H9 (cell line): Measurements from ENCODE around the gene PANK2. TPM values are rescaled to one million over a fixed set of nuclear protein-coding genes. Genes with fewer than 3 reads are reported as not detected.

Experiments
- DNase-seq: peaks from one replicate; pipeline ENCODE4 v3.0.0-alpha.2; 2017
- H2AFZ ChIP-seq: one replicate; pipeline ENCODE4 v1.6.1; 2013; ENCODE audit warnings: mild to moderate bottlenecking, low read length, control low read depth, moderate library complexity
- H2AK5ac ChIP-seq: 2 replicates; pipeline ENCODE4 v1.6.1; 2013; ENCODE audit warnings: low read length, control low read depth, mixed read lengths; ENCODE audit not compliant: insufficient read length
- H2BK120ac ChIP-seq: one replicate; pipeline ENCODE4 v1.6.1; 2013; ENCODE audit warnings: low read depth, mild to moderate bottlenecking, low read length, control low read depth, inconsistent platforms; ENCODE audit not compliant: poor library complexity, severe bottlenecking
- H2BK12ac ChIP-seq: 2 replicates; pipeline ENCODE4 v1.6.1; 2013; ENCODE audit warnings: low read length, control low read depth, mixed read lengths, low read depth; ENCODE audit not compliant: insufficient read length
- H2BK15ac ChIP-seq: 2 replicates; pipeline ENCODE4 v1.6.1; 2013; ENCODE audit warnings: low read depth, low read length, control low read depth
- H2BK20ac ChIP-seq: one replicate; pipeline ENCODE4 v1.6.1; 2013; ENCODE audit warnings: low read depth, mild to moderate bottlenecking, low read length, control low read depth, inconsistent platforms; ENCODE audit not compliant: poor library complexity, severe bottlenecking
- H2BK5ac ChIP-seq: 2 replicates; pipeline ENCODE4 v1.6.1; 2013; ENCODE audit warnings: low read length, control low read depth, mixed read lengths; ENCODE audit not compliant: insufficient read length
- H3K14ac ChIP-seq: 2 replicates; pipeline ENCODE4 v1.6.1; 2013; ENCODE audit warnings: low read length, control low read depth; ENCODE audit not compliant: insufficient read depth
- H3K18ac ChIP-seq: 2 replicates; pipeline ENCODE4 v1.6.1; 2013; ENCODE audit warnings: low read depth, mild to moderate bottlenecking, mixed read lengths, low read length, control low read depth; ENCODE audit not compliant: insufficient read length
- H3K23ac ChIP-seq: 2 replicates; pipeline ENCODE4 v1.6.1; 2013; ENCODE audit warnings: low read length, control low read depth, mixed read lengths, low read depth; ENCODE audit not compliant: insufficient read length
- H3K23me2 ChIP-seq: 2 replicates; pipeline ENCODE4 v1.6.1; 2013; ENCODE audit warnings: low read depth, mild to moderate bottlenecking, mixed read lengths, low read length, control low read depth; ENCODE audit not compliant: insufficient read length, poor library complexity, severe bottlenecking
- H3K27ac ChIP-seq: 2 replicates; pipeline ENCODE4 v1.5.1; 2013; ENCODE audit warnings: low read length, control low read depth, mixed read lengths, low read depth; ENCODE audit not compliant: insufficient read length
- H3K27me3 ChIP-seq: 2 replicates; pipeline ENCODE4 v1.6.1; 2013; ENCODE audit warnings: low read length, control low read depth, inconsistent platforms; ENCODE audit not compliant: insufficient read depth
- H3K4ac ChIP-seq: 2 replicates; pipeline ENCODE4 v1.6.1; 2013; ENCODE audit warnings: low read depth, mild to moderate bottlenecking, control low read depth, inconsistent platforms, low read length, moderate library complexity
- H3K4me1 ChIP-seq: 2 replicates; pipeline ENCODE4 v1.6.1; 2013; ENCODE audit warnings: low read length, control low read depth, inconsistent platforms; ENCODE audit not compliant: insufficient read depth
- H3K4me2 ChIP-seq: 2 replicates; pipeline ENCODE4 v1.6.1; 2013; ENCODE audit warnings: low read length, control low read depth, mixed read lengths; ENCODE audit not compliant: insufficient read length, insufficient read depth
- H3K56ac ChIP-seq: 2 replicates; pipeline ENCODE4 v1.6.1; 2013; ENCODE audit warnings: low read depth, mild to moderate bottlenecking, mixed read lengths, low read length, control low read depth; ENCODE audit not compliant: insufficient read length
- H3K79me1 ChIP-seq: 2 replicates; pipeline ENCODE4 v1.6.1; 2013; ENCODE audit warnings: low read depth, mild to moderate bottlenecking, moderate library complexity, low read length, control low read depth, inconsistent platforms; ENCODE audit not compliant: insufficient read depth, poor library complexity, severe bottlenecking
- H3K79me2 ChIP-seq: 2 replicates; pipeline ENCODE4 v1.6.1; 2013; ENCODE audit warnings: low read length, control low read depth, inconsistent platforms; ENCODE audit not compliant: insufficient read depth
- H3K9ac ChIP-seq: 2 replicates; pipeline ENCODE4 v1.6.1; 2013; ENCODE audit warnings: low read length, control low read depth, mixed read lengths; ENCODE audit not compliant: insufficient read length; ENCODE audit errors: extremely low read depth
- H3K9me3 ChIP-seq: one replicate; pipeline ENCODE4 v1.6.1; 2013; ENCODE audit warnings: low read depth, low read length, inconsistent platforms; ENCODE audit not compliant: control insufficient read depth
- H3T11ph ChIP-seq: one replicate; pipeline ENCODE4 v1.6.1; 2013; ENCODE audit warnings: mild to moderate bottlenecking, low read length, control low read depth, inconsistent platforms
- H4K20me1 ChIP-seq: one replicate; pipeline ENCODE4 v1.6.1; 2013; ENCODE audit not compliant: control insufficient read depth, insufficient read length, insufficient read depth
- H4K5ac ChIP-seq: 2 replicates; pipeline ENCODE4 v1.6.1; 2013; ENCODE audit warnings: low read depth, mild to moderate bottlenecking, mixed read lengths, low read length, control low read depth; ENCODE audit not compliant: insufficient read length
- H4K8ac ChIP-seq: replicated peaks from 2 replicates; pipeline ENCODE4 v1.6.1; 2013; ENCODE audit warnings: low read length, control low read depth, mixed read lengths, low read depth; ENCODE audit not compliant: insufficient read length
- H4K91ac ChIP-seq: 2 replicates; pipeline ENCODE4 v1.6.1; 2013; ENCODE audit warnings: low read depth, mild to moderate bottlenecking, moderate library complexity, mixed read lengths, low read length, control low read depth; ENCODE audit not compliant: insufficient read length
- H3K27ac Mint-ChIP-seq, 3 experiments: 2 replicates in 2 of 3; 3 replicates in 1 of 3; pipeline ENCODE4 v1.8.0; 2020 to 2021; ENCODE audit warnings: mixed read lengths in 3 of 3, mild to moderate bottlenecking in 1 of 3, moderate library complexity in 1 of 3
- H3K27me3 Mint-ChIP-seq: 2 replicates; pipeline ENCODE4 v1.8.0; 2021; ENCODE audit warnings: low read depth, mild to moderate bottlenecking, moderate library complexity, mixed read lengths
- H3K36me3 Mint-ChIP-seq, 3 experiments: 2 replicates in 2 of 3; 3 replicates in 1 of 3; pipeline ENCODE4 v1.8.0; 2020 to 2021; ENCODE audit warnings: low read depth in 3 of 3, mixed read lengths in 3 of 3; ENCODE audit not compliant: insufficient read depth in 1 of 3
- H3K4me1 Mint-ChIP-seq, 2 experiments: 2 replicates each; pipeline ENCODE4 v1.8.0; 2020; ENCODE audit warnings: mixed read lengths in 2 of 2
- H3K4me3 Mint-ChIP-seq, 2 experiments: 2 replicates in 1 of 2; 3 replicates in 1 of 2; pipeline ENCODE4 v1.8.0; 2020 to 2021; ENCODE audit warnings: mild to moderate bottlenecking in 2 of 2, mixed read lengths in 2 of 2, moderate library complexity in 1 of 2
- H3K9me3 Mint-ChIP-seq, 2 experiments: 2 replicates in 1 of 2; 3 replicates in 1 of 2; pipeline ENCODE4 v1.8.0; 2020; ENCODE audit warnings: mild to moderate bottlenecking in 2 of 2, mixed read lengths in 2 of 2, moderate library complexity in 1 of 2
- WGBS: extraction: QIAGEN DNeasy Blood & Tissue Kit; methylation state at CpG from one replicate; pipeline ENCODE4 v1.1.7; 2013; ENCODE audit warnings: missing lambda C conversion rate, low lambda C conversion rate, mixed read lengths; ENCODE audit not compliant: insufficient read length; ENCODE audit errors: extremely low coverage; 5-methylcytosine and 5-hydroxymethylcytosine counted together
- total RNA-seq: library from RNA; stranded (reverse); gene quantifications from 2 replicates; pipeline ENCODE4 v1.2.1, GENCODE V29; 2021
- TF ChIP-seq, protein P1 (sequence below): fragments of 200-600 bp; sonication (generic); conservative IDR thresholded peaks from 3 replicates; pipeline ENCODE4 v1.8.0; 2021; ENCODE audit warnings: antibody characterized with exemption, mild to moderate bottlenecking

Gene PANK2
- total RNA-seq, 1 experiment from 2014 or later: 65.4 TPM

DNA sequence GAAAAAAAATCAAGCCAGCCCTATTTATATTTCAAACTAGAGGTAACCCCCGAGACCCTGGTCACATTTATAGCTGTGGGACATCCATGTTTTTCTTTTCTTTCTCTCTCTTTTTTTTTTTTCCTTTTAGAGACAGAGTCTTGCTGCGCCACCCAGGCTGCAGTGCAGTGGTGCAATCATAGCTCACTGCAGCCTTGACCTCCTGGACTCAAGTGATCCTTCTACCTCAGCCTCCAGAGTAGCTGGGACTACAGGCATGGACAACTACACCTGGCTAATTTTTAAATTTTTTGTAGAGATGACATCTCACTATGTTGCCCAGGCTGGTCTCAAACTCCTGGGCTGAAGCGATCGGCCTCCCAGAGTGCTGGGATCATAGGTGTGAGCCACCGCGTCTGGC is 30.5 kb upstream of the PANK2 start:
- Histone ChIP-seq H4K91ac (no peak overlapping the region), H3T11ph (no peak overlapping the region), H2AK5ac (no peak overlapping the region), H3K23ac (no peak overlapping the region), H2BK5ac (no peak overlapping the region), H4K20me1 (no peaks in the 10 kb centered on the region), H3K18ac (no peak overlapping the region), H3K9me3 (no peaks in the 10 kb centered on the region), H3K23me2 (no peaks in the 10 kb centered on the region), H3K4me1 (no peaks in the 10 kb centered on the region), H4K5ac (no peak overlapping the region), H2BK120ac (no peak overlapping the region), H2BK20ac (no peak overlapping the region), H3K79me1 (no peaks in the 10 kb centered on the region), H3K14ac (no peak overlapping the region), H3K27ac (no peak overlapping the region), H3K79me2 (no peaks in the 10 kb centered on the region), H2BK12ac (no peak overlapping the region), H3K4me2 (no peak overlapping the region), H3K9ac (no peak overlapping the region), H3K27me3 (no peaks in the 10 kb centered on the region), H2BK15ac (no peak overlapping the region), H2AFZ (no peak overlapping the region), H4K8ac (no peak overlapping the region), H3K56ac (no peak overlapping the region), H3K4ac (no peak overlapping the region)
- TF ChIP-seq, protein P1, sequence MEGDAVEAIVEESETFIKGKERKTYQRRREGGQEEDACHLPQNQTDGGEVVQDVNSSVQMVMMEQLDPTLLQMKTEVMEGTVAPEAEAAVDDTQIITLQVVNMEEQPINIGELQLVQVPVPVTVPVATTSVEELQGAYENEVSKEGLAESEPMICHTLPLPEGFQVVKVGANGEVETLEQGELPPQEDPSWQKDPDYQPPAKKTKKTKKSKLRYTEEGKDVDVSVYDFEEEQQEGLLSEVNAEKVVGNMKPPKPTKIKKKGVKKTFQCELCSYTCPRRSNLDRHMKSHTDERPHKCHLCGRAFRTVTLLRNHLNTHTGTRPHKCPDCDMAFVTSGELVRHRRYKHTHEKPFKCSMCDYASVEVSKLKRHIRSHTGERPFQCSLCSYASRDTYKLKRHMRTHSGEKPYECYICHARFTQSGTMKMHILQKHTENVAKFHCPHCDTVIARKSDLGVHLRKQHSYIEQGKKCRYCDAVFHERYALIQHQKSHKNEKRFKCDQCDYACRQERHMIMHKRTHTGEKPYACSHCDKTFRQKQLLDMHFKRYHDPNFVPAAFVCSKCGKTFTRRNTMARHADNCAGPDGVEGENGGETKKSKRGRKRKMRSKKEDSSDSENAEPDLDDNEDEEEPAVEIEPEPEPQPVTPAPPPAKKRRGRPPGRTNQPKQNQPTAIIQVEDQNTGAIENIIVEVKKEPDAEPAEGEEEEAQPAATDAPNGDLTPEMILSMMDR: no peak
- WGBS: no CpG with 5 or more reads among the region's 6 CpGs
- Mint-ChIP-seq H3K36me3 (peaks cover 40 to 77% (median 64%) of the 10 kb centered on the region in 3 experiments), H3K27ac (no peak overlapping the region), H3K9me3 (peaks cover 0 to 4% of the 10 kb centered on the region in 2 experiments; a peak in 2 of 5 replicates), H3K27me3 (peaks cover 2% of the 10 kb centered on the region), H3K4me1 (peaks cover 0 to 2% of the 10 kb centered on the region in 2 experiments; a peak in 1 of 4 replicates), H3K4me3 (no peak overlapping the region)
- no peak for DNase-seq
